M059J (cell line): ENCODE measurements around the gene PRKCE. TPM values are rescaled to one million over a fixed set of nuclear protein-coding genes. Genes with fewer than 3 reads are reported as not detected.
"Not testable (repeated sequence)": the region's sequence is repeated elsewhere in the genome, so short reads cannot be mapped to it uniquely, and the experiment has no call there.

Experiments
- DNase-seq: peaks from one replicate; pipeline ENCODE4 v3.0.0-alpha.2; 2012; ENCODE audit warnings: low read depth
- total RNA-seq: library from RNA; depleted of rRNA; stranded (reverse); fragments of >200 nt; shearing (Covaris generic); gene quantifications from 2 replicates; pipeline ENCODE4 v1.2.3, GENCODE V29; 2014

Gene PRKCE
- total RNA-seq, 1 experiment from 2014 or later, result 5.9 TPM

- no peak for DNase-seq
Observed at GRCh38 chr2:45908316-45909170, 257.1 kb downstream of the PRKCE start.

- no peak for DNase-seq
Observed at GRCh38 chr2:45909171-45909565, 257.7 kb downstream of the PRKCE start.

- peak; percentile 48 for DNase-seq
Observed at GRCh38 chr2:45909677-45910191, 258.3 kb downstream of the PRKCE start.

GRCh38 chr2:45910473-45911060 lies 259.1 kb downstream of the PRKCE start:
- no peak for DNase-seq

DNA sequence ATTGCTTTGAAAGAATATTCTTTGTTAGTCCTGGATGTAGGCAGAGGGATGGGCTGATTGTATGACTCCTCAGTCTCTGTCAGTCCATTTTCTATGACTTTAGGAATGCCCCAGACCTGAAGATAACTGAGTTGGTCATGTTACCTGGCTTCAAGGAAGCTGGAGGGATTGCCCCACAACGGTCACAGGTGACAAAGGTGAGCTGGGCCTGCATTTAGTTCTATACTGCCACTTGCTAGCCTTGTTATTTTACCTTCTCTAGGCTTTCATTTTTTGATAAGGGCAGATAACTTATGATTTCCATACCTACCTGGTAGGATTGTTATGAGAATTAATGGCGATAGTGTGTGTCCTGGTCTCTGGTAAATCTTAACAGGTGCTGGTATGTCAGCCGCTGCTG lies 260.1 kb downstream of the PRKCE start:
- no peak for DNase-seq

DNA sequence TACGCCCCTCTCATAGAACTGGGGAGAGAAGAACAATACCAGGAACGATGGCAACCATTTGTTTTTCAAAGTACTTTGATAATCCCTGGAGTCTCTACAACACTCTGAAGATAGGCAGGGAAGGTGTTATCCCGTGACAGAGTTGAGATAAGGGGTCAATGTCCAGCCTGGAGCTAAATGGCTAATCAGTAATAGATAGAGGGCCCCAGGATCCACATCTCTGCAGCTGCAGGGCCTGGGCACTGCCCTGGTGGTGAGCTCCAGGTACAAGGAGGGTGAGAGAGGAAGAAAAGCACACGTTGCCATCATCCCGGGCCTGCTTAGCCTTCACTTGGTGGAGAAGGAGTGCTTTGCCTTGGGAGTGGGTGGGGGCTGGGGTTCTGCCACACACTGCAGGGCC lies 260.6 kb downstream of the PRKCE start:
- no peak for DNase-seq

- no peak for DNase-seq
Observed at GRCh38 chr2:45913539-45913938, 262.1 kb downstream of the PRKCE start.

DNA sequence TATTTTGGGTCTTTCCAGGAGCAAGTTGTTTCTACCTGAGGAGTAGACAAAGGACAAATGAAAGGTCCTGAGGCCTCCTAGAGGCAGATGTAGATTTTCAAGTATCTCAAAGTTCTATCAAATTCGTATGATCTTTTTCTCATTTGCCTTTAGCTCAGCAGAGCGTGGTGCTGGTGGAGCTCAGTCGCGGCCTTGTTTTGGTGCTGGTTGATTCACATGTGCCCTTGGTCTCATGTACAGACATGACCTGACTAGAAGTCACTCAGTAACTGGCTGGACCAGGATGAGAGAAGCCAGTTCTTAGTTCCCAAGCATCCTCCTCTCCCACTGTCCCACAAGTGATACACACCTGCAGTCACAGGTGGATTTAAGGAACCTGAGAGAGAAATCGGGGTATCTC lies 264.0 kb downstream of the PRKCE start:
- DNase-seq, result no peak

GRCh38 chr2:45917561-45918176 lies 266.2 kb downstream of the PRKCE start:
- not testable (repeated sequence) for DNase-seq

DNA sequence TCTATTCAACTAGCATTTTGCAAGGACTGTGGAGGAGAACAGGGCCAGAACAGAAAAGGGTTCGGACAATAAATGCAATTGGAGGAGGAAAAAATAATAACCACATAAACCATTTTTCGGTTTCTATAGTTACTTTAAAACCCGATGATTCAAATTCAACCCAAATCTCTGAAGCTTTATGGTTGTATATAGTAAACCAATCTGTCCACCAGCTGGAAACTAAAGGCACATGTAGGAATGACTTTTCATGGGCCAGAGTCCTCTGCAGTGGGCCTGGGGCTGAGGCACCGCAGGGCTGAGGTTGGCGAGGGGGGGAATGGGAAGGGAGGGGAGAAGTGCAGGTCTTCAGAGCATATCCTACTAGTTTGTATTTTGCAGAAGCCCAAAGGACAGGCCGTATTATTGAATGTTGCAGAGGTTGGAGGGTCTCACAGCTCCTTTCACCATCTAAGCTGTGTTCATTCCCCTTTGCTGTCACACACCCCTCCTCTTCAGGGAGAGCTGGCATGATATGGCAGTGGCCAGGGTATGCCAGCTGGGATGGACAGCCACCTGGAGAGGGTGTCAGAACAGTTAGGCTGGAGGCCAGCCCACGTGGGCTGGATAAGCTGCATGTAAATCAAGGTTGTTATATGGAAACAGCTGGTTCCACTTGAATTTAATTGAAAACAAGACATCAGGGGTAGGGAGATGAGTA lies 267.1 kb downstream of the PRKCE start:
- DNase-seq, result no peak

DNA sequence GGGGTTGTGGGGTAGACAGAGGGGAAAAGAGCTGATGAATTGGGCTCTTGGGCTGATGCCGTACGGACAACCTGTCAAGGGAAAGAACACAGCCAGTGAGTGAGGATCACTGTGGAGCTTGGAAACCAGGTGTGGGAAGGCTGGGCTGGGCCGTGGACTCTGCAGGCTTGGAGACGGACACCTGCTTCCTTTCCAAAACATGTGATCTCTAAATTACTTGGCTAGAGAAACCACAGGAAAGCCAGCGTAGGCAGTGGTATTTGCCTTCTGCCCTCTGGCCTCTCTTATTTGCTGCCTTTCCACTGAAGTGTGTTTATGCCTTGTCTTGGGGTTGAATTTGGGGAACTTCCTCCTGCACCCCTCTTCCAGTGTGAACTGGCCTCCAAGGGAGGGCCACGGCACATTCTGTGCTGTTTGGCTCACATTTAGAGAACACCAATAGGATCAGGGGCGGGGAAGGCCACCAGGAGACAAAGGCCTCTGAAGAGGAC lies 267.7 kb downstream of the PRKCE start:
- DNase-seq, result no peak

DNA sequence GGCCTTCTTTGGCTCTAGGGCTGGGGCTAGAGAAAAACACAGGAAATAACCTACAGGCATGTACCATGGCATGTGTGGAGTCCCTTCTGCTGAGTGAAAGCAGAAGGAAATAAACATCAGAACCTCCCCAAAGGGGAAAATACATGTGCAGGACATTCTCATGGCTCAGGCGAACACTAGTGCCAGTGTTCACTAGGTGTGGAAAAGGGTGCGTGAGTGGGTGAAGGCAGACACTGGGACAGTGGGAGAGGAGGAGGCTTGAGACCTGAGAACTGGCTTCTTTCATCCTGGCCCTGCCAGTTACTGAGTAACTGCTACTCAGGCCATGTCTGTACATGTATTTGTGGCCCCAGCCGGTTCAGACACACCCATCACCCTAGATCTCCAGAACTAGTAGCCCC lies 268.2 kb downstream of the PRKCE start:
- DNase-seq, result no peak

- DNase-seq, result no peak
Observed at GRCh38 chr2:45921921-45922320, 270.4 kb downstream of the PRKCE start.

DNA sequence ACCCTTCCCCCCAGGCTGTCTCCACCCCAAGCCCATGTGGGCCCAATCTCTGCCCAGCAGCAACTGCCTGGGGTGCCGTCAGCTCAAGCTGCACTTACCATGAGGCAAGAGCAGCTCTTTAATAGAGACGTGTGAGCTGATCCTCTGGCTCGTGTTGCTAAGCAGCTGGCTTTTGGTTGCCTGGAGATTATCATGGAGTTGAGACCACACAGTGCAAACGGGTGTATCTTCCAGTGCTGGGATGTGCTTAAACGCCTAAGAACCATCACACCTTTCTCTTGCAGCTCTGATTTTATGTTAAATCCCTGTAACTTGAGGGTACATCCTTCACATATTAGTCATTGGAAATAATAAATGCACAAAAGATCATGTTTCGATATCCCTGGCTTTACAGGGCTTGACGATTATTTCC lies 271.1 kb downstream of the PRKCE start:
- DNase-seq, result peak; percentile 29

DNA sequence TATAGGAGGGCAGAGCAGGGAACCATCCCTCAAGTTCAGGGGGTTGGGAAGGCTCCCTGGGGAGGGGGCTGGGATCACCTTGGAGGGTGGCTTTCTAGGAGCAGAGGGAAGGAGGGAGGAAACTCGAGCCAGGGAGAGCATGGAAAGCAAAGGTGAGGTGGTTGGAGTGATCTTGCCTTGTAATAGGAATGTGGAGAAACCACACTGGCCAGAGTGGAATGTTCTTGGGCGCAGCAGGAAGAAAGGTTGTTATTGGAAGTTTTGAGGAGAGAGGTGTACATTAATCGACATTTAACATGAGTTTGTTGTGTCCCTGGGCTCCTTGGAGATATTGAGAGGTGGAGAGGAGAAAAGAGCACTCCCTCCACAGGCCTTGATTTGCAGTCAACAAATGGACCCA lies 272.2 kb downstream of the PRKCE start:
- DNase-seq, result peak; percentile 54

- no peak for DNase-seq
Observed at GRCh38 chr2:45925026-45925425, 273.6 kb downstream of the PRKCE start.

DNA sequence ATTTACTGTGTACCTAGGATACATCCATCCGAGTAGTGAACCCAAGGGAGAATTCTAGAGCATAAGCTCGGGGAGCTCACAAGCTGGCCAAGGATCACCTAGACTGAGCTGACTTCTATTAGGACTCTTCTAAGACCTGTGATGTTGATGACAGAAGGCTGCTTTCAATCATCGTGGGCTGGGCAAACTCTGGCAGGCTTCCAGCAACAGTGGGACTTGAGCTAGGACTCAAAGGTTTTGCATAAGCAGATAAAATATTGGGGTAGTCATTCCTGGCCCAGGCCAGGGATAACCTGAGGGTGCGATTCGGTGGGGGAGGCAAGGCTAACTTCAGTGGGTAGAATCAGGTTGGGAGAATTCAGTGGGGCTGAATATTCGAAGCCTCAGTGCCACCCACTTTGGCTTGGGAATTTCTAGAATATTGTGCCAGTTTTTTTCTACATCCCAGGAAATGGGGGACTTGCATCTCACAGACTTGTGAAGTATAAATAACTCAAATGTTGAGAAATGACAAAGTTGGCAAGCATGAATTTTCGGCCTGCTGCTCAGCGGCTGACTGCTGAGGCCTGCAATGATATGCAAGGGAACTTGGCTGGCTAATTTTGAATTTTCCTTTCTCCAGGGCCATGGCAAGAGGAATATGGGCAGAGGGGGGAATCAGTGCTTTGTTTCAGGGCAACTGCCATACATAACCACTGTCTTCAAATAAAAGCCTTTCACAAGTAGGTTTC lies 274.3 kb downstream of the PRKCE start:
- no peak for DNase-seq

GRCh38 chr2:45928946-45929345 lies 277.5 kb downstream of the PRKCE start:
- DNase-seq, result no peak

GRCh38 chr2:45929674-45930395 lies 278.4 kb downstream of the PRKCE start:
- DNase-seq, result no peak

- peak; percentile 84 for DNase-seq
Observed at GRCh38 chr2:45930396-45930792, 278.9 kb downstream of the PRKCE start.
